ENCODE data around the gene BAZ1B. TPM values are rescaled to one million over a fixed set of nuclear protein-coding genes. Genes with fewer than 3 reads are reported as not detected.

BAZ1B gene
- total and polyA plus RNA-seq, 4 donors, result 19.9 to 65.0 (median 32.9) TPM

GRCh38 chr7:73391396-73391795, 130.7 kb downstream of the BAZ1B start:
- Histone ChIP-seq H3K27me3 (ENCODE audit: control insufficient read depth in 3 of 3, insufficient read depth in 3 of 3, low read length in 2 of 3) (no peaks in the 10 kb centered on the region), H3K36me3 (ENCODE audit: control insufficient read depth in 4 of 4, insufficient read depth in 4 of 4, low read length in 4 of 4) (no peaks in the 10 kb centered on the region), H3K9me3 (ENCODE audit: control insufficient read depth in 4 of 4, insufficient read depth in 3 of 4, low read length in 3 of 4) (peaks cover 0 to 9% (median 7%) of the 10 kb centered on the region in 4 donors), H3K4me3 (no peak overlapping the region), H3K9ac (ENCODE audit: insufficient read depth in 1 of 2, low read length in 2 of 2) (no peak overlapping the region), H3K27ac (ENCODE audit: low read depth in 1 of 2, low read length in 1 of 2) (no peak overlapping the region), H3K4me1 (ENCODE audit: control insufficient read depth in 5 of 5, insufficient read depth in 5 of 5, low read length in 5 of 5) (no peaks in the 10 kb centered on the region)
- 56 to 60% methylated on average over 2 of the region's 2 CpGs for WGBS, 2 donors
- ATAC-seq (ENCODE audit: insufficient read depth, low FRiP score), result no peak
- DNase-seq, result no peak
- no peak for TF ChIP-seq CTCF (IDR thresholded peaks at IDR 0.05; ENCODE audit: control extremely low read depth, extremely low read depth)

Small RNAs within 50 kb of the gene (small RNA-seq; reads per million reads assigned to genes)
- gene RF00019 (ENCODE audit: low replicate concordance) (not detected), gene RNU6-1198P (ENCODE audit: low replicate concordance) (not detected)

Other genes starting within 250 kb of the BAZ1B start
- gene NSUN5, start 213.5 kb downstream of the BAZ1B start, total RNA-seq, result 10 to 100 TPM; 14.9 to 30.1 TPM
- 10 to 100 TPM; 25.4 to 35.3 TPM for gene NSUN5, start 213.5 kb downstream of the BAZ1B start, polyA plus RNA-seq
- under 1 TPM in 1 of 2 donors, not detected in 1; 0.34 TPM for gene TRIM50, start 194.2 kb downstream of the BAZ1B start, total RNA-seq
- gene TRIM50, start 194.2 kb downstream of the BAZ1B start, polyA plus RNA-seq, result under 1 TPM; 0.02 to 0.08 TPM
- 1 to 10 TPM in 1 of 2 donors, not detected in 1; 1.5 TPM for gene FKBP6, start 194.1 kb downstream of the BAZ1B start, total RNA-seq
- gene FKBP6, start 194.1 kb downstream of the BAZ1B start, polyA plus RNA-seq, result under 1 TPM in 1 of 2 donors, not detected in 1; 0.08 TPM
- gene FZD9, start 88.5 kb downstream of the BAZ1B start, total RNA-seq, result under 1 TPM; 0.17 to 0.37 TPM
- under 1 TPM; 0.24 to 0.69 TPM for gene FZD9, start 88.5 kb downstream of the BAZ1B start, polyA plus RNA-seq
- gene BCL7B, start 35.4 kb upstream of the BAZ1B start, total RNA-seq, result 10 to 100 TPM; 17.7 to 58.6 TPM
- 10 to 100 TPM; 62.7 to 71.0 TPM for gene BCL7B, start 35.4 kb upstream of the BAZ1B start, polyA plus RNA-seq
- gene TBL2, start 56.3 kb upstream of the BAZ1B start, total RNA-seq, result 10 to 100 TPM; 39.5 to 48.2 TPM
- gene TBL2, start 56.3 kb upstream of the BAZ1B start, polyA plus RNA-seq, result 10 to 100 TPM; 12.8 to 49.2 TPM
- 10 to 100 TPM in 1 of 2 donors, 1 to 10 TPM in 1; 1.3 to 16.1 TPM for gene MLXIPL, start 102.2 kb upstream of the BAZ1B start, total RNA-seq
- 10 to 100 TPM in 1 of 2 donors, 1 to 10 TPM in 1; 3.4 to 10.0 TPM for gene MLXIPL, start 102.2 kb upstream of the BAZ1B start, polyA plus RNA-seq
- gene VPS37D, start 145.5 kb upstream of the BAZ1B start, total RNA-seq, result 1 to 10 TPM; 1.3 to 5.5 TPM
- 1 to 10 TPM in 1 of 2 donors, under 1 TPM in 1; 0.66 to 1.3 TPM for gene VPS37D, start 145.5 kb upstream of the BAZ1B start, polyA plus RNA-seq
- 10 to 100 TPM in 1 of 2 donors, 1 to 10 TPM in 1; 5.3 to 14.4 TPM for gene DNAJC30, start 161.2 kb upstream of the BAZ1B start, total RNA-seq
- gene DNAJC30, start 161.2 kb upstream of the BAZ1B start, polyA plus RNA-seq, result 10 to 100 TPM in 1 of 2 donors, 1 to 10 TPM in 1; 8.1 to 10.0 TPM
- gene BUD23, start 161.3 kb upstream of the BAZ1B start, total RNA-seq, result 10 to 100 TPM; 33.5 to 76.7 TPM
- 100 to 1,000 TPM in 1 of 2 donors, 10 to 100 TPM in 1; 71.7 to 118 TPM for gene BUD23, start 161.3 kb upstream of the BAZ1B start, polyA plus RNA-seq
- gene STX1A, start 197.4 kb upstream of the BAZ1B start, total RNA-seq, result 1 to 10 TPM; 7.7 to 8.0 TPM
- gene STX1A, start 197.4 kb upstream of the BAZ1B start, polyA plus RNA-seq, result 1 to 10 TPM; 4.1 to 7.7 TPM
- gene ABHD11, start 216.5 kb upstream of the BAZ1B start, total RNA-seq, result 10 to 100 TPM; 22.2 to 50.0 TPM
- 10 to 100 TPM; 30.5 to 52.9 TPM for gene ABHD11, start 216.5 kb upstream of the BAZ1B start, polyA plus RNA-seq
- gene CLDN3, start 248.0 kb upstream of the BAZ1B start, total RNA-seq, result 10 to 100 TPM; 43.4 to 43.8 TPM
- 10 to 100 TPM; 42.9 to 54.7 TPM for gene CLDN3, start 248.0 kb upstream of the BAZ1B start, polyA plus RNA-seq